ACHN (cell line): ENCODE data around the gene MGRN1.
"Not testable (repeated sequence)": the region's sequence is repeated elsewhere in the genome, so short reads cannot be mapped to it uniquely, and the experiment has no call there.

Experiments used
- DNase-seq: peaks from one replicate; pipeline ENCODE4 v3.0.0-alpha.2; 2015
- in situ Hi-C: cut with HindIII; loops from 2 replicates; pipeline ENCODE4 v1.10.0; 2017; ENCODE audit warnings: low sequenced_read_pairs, low pct_ligation_motif_present, low pct_unique_long_range_greater_than_20kb

The MGRN1 gene

GRCh38 chr16:4646773-4647643 is 22.4 kb downstream of the MGRN1 start:
- DNase-seq, result no peak
- in situ Hi-C loops, result no loop called here

- no peak for DNase-seq
- in situ Hi-C loops, result no loop called here
Observed at GRCh38 chr16:4647644-4647980, 23.0 kb downstream of the MGRN1 start.

- DNase-seq, result no peak
- in situ Hi-C loops, result no loop called here
Observed at GRCh38 chr16:4648917-4649316, 24.3 kb downstream of the MGRN1 start.

- in situ Hi-C loops, result no loop called here
Observed at GRCh38 chr16:4649744-4650442, 25.3 kb downstream of the MGRN1 start.

GRCh38 chr16:4650443-4651074 is 25.9 kb downstream of the MGRN1 start:
- peak; percentile 84 for DNase-seq
- in situ Hi-C loops, result not testable (repeated sequence)

More at GRCh38 chr16:4649744-4650442, 25.3 kb downstream of the MGRN1 start:
- no peak for DNase-seq

- no peak for DNase-seq
Observed at GRCh38 chr16:4651827-4652226, 27.2 kb downstream of the MGRN1 start.

GRCh38 chr16:4652561-4652960 is 27.9 kb downstream of the MGRN1 start:
- DNase-seq, result no peak
- in situ Hi-C loops, result no loop called here

More at GRCh38 chr16:4651827-4652226, 27.2 kb downstream of the MGRN1 start:
- in situ Hi-C loops, result no loop called here

GRCh38 chr16:4654011-4654963 is 29.7 kb downstream of the MGRN1 start:
- DNase-seq, result no peak
- in situ Hi-C loops, result no loop called here

- in situ Hi-C loops, result no loop called here
Observed at GRCh38 chr16:4654964-4655590, 30.5 kb downstream of the MGRN1 start.

GRCh38 chr16:4655801-4656200 is 31.2 kb downstream of the MGRN1 start:
- DNase-seq, result no peak
- in situ Hi-C loops, result no loop called here

More at GRCh38 chr16:4654964-4655590, 30.5 kb downstream of the MGRN1 start:
- DNase-seq, result no peak

GRCh38 chr16:4656221-4656620 is 31.6 kb downstream of the MGRN1 start:
- DNase-seq, result no peak
- in situ Hi-C loops, result no loop called here

- in situ Hi-C loops, result no loop called here
- no peak for DNase-seq
Observed at GRCh38 chr16:4656695-4657686, 32.4 kb downstream of the MGRN1 start.

GRCh38 chr16:4659363-4660353 is 35.0 kb downstream of the MGRN1 start:
- no peak for DNase-seq
- in situ Hi-C loops, result no loop called here

GRCh38 chr16:4660454-4661007 is 35.9 kb downstream of the MGRN1 start:
- in situ Hi-C loops, result no loop called here
- no peak for DNase-seq

GRCh38 chr16:4661661-4662060 is 37.0 kb downstream of the MGRN1 start:
- no peak for DNase-seq
- in situ Hi-C loops, result no loop called here

GRCh38 chr16:4663465-4663776 is 38.8 kb downstream of the MGRN1 start:
- in situ Hi-C loops, result no loop called here
- DNase-seq, result no peak
